Esophagus muscularis mucosa (tissue), 4 donors: ENCODE measurements around the gene CYP2W1. TPM values are rescaled to one million over a fixed set of nuclear protein-coding genes. Genes with fewer than 3 reads are reported as not detected.
A peak's percentile ranks its signal among the peaks of the same experiment; 100 is the strongest.

Experiments used
- DNase-seq: peaks from one replicate; pipeline ENCODE4 v3.0.0-alpha.2; 2017; ENCODE audit errors: extremely low spot score
- H3K27ac ChIP-seq, 4 donors: fragments of 200-600 bp; sonication (generic); replicated peaks in 1 of 4; 1 replicate in 3 of 4; 2 replicates in 1 of 4; pipeline ENCODE4 v1.5.1; 2016 to 2019; ENCODE audit warnings: mild to moderate bottlenecking in 1 of 4
- H3K27me3 ChIP-seq, 4 donors: fragments of 200-600 bp; sonication (generic); one replicate each; pipeline versions ENCODE4 v1.5.1 to v1.6.0; 2016 to 2019
- H3K36me3 ChIP-seq, 4 donors: fragments of 200-600 bp; sonication (generic); one replicate each; pipeline ENCODE4 v1.5.1; 2016 to 2019
- H3K4me1 ChIP-seq, 4 donors: fragments of 200-600 bp; sonication (generic); one replicate each; pipeline ENCODE4 v1.5.1; 2016 to 2019
- H3K4me3 ChIP-seq, 4 donors: fragments of 200-600 bp; sonication (generic); 1 replicate in 2 of 4; 2 replicates in 2 of 4; pipeline ENCODE4 v1.5.1; 2016 to 2019; ENCODE audit warnings: mild to moderate bottlenecking in 4 of 4, moderate library complexity in 1 of 4
- H3K9me3 ChIP-seq, 4 donors: fragments of 200-600 bp; sonication (generic); 1 replicate in 3 of 4; 2 replicates in 1 of 4; pipeline ENCODE4 v1.5.1; 2016 to 2019
- EP300 ChIP-seq: sonication (generic); formaldehyde crosslinking; IDR thresholded peaks from one replicate; pipeline ENCODE4 v1.6.1; 2017; ENCODE audit warnings: antibody characterized with exemption
- POLR2A ChIP-seq: fragments of 450-650 bp; IDR thresholded peaks from one replicate; pipeline ENCODE4 v1.6.1; 2017; ENCODE audit warnings: antibody characterized with exemption, moderate library complexity, mild to moderate bottlenecking, low read depth
- POLR2AphosphoS5 ChIP-seq, 2 donors: sonication (generic); formaldehyde crosslinking; IDR thresholded peaks; one replicate each; pipeline ENCODE4 v1.6.1; 2017; ENCODE audit warnings: antibody characterized with exemption in 2 of 2
- WGBS: methylation state at CpG from one replicate; pipeline ENCODE4 v1.1.5; 2018; 5-methylcytosine and 5-hydroxymethylcytosine counted together
- intact Hi-C: fragments of 100-400 bp; cut with DNase I; formaldehyde crosslinking; loops from one replicate; pipeline ENCODE4 v1.15.1; 2023
- total RNA-seq, 4 donors: library from RNA; depleted of rRNA; stranded (reverse); fragments of >200 nt; gene quantifications; one replicate each; pipeline versions ENCODE4 v1.1.0 to v1.2.1, GENCODE V29; 2016
- TF ChIP-seq, protein P1 (sequence below), 3 experiments: fragments of 200-600 bp in 2 of 3; fragments of 450-650 bp in 1 of 3; sonication (generic) in 2 of 3; IDR thresholded peaks; one replicate each; pipeline ENCODE4 v1.5.1; 2017 to 2019; ENCODE audit warnings: antibody characterized with exemption in 3 of 3, mild to moderate bottlenecking in 2 of 3, moderate library complexity in 1 of 3

The CYP2W1 gene
- total RNA-seq, 4 donors from 2014 or later = 0.23 to 0.66 TPM; not detected in 2

DNA sequence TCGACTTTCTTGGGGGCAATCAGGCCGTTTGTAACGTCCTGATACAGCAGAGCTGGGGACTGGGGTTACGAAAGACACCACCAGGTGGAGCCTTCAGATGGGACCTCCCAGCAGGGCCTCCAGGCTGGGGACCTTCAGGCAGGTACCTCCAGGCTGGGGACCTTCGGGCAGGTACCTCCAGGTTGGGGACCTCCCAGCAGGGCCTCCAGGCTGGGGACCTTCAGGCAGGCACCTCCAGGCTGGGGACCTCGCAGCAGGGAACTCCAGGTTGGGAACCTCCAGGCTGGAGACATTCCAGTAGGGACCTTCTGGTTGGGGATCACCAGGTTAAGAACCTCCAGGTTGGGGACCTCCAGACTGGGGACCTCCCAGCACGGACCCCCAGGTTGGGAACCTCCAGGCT is 37.9 kb downstream of the CYP2W1 start:
- DNase-seq = no peak
- Histone ChIP-seq H3K27ac (no peak overlapping the region), H3K27me3 (no peaks in the 10 kb centered on the region), H3K4me3 (no peak overlapping the region), H3K36me3 (peaks cover 0 to 73% (median 44%) of the 10 kb centered on the region in 4 donors), H3K9me3 (no peaks in the 10 kb centered on the region), H3K4me1 (peaks cover 0 to 46% (median 14%) of the 10 kb centered on the region in 4 donors)
- TF ChIP-seq, protein P1, sequence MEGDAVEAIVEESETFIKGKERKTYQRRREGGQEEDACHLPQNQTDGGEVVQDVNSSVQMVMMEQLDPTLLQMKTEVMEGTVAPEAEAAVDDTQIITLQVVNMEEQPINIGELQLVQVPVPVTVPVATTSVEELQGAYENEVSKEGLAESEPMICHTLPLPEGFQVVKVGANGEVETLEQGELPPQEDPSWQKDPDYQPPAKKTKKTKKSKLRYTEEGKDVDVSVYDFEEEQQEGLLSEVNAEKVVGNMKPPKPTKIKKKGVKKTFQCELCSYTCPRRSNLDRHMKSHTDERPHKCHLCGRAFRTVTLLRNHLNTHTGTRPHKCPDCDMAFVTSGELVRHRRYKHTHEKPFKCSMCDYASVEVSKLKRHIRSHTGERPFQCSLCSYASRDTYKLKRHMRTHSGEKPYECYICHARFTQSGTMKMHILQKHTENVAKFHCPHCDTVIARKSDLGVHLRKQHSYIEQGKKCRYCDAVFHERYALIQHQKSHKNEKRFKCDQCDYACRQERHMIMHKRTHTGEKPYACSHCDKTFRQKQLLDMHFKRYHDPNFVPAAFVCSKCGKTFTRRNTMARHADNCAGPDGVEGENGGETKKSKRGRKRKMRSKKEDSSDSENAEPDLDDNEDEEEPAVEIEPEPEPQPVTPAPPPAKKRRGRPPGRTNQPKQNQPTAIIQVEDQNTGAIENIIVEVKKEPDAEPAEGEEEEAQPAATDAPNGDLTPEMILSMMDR (IDR thresholded peaks at IDR 0.05) = peak in 1 of 3 experiments; percentile 30
- no peak for TF ChIP-seq POLR2AphosphoS5 (IDR thresholded peaks at IDR 0.05)
- intact Hi-C loops = no loop called here
- 85% methylated on average over 4 of the region's 7 CpGs for WGBS

DNA sequence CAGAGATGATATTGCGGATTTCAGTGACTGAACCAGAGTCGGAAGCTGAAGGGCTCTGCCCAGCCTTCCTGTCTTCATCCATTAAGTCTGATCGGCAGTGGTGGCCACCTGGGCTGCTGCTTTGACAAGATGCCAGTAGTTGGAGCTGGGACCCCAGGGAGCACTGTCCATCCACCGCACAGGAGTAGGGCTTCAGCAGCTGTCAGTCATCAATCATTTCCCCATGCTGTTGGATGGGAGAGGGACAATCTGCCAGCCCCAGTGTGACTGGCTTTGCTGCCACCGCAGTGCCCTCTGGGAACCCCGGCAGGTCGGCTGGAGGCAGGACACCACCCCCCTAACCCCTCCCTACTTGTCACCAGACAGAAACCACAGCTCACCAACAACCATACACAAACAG is 38.4 kb downstream of the CYP2W1 start:
- WGBS = 100% methylated on average over 2 of the region's 7 CpGs
- no peak for DNase-seq
- intact Hi-C loops = no loop called here

DNA sequence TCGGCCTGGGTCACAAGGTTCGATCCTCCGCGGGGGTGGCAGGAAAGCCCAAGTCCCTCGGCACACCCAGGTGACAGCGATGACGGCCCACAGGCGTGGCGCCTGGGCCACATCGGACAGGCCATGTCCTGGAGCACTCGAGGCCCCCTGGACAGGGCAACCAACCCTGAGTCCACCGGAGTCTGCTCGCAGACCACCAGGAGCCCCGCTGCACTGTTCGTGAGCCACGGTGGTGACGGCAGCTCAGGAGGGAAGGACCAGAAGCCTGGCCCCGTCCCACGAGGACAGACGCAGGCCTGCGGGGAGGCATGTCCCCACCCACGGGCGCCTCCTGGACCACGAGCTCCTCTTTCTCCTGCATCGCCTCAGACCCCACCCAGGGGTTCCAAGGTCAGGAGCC is 39.0 kb downstream of the CYP2W1 start:
- WGBS = 99% methylated on average over 13 of the region's 25 CpGs
- Histone ChIP-seq H3K9me3 (no peaks in the 10 kb centered on the region), H3K36me3 (peaks cover 0 to 80% (median 52%) of the 10 kb centered on the region in 4 donors), H3K27me3 (no peaks in the 10 kb centered on the region), H3K4me3 (no peak overlapping the region), H3K27ac (no peak overlapping the region), H3K4me1 (peaks cover 2 to 48% (median 24%) of the 10 kb centered on the region in 4 donors)
- no peak for TF ChIP-seq POLR2A
- TF ChIP-seq EP300 = no peak
- TF ChIP-seq, protein P1 (IDR thresholded peaks at IDR 0.05) = no peak
- TF ChIP-seq POLR2AphosphoS5 (IDR thresholded peaks at IDR 0.05) = no peak
- DNase-seq = no peak
- intact Hi-C loops = no loop called here

More for the DNA sequence above, 38.4 kb downstream of the CYP2W1 start:
- Histone ChIP-seq H3K27ac (no peak overlapping the region), H3K4me3 (no peak overlapping the region), H3K27me3 (no peaks in the 10 kb centered on the region), H3K36me3 (peaks cover 0 to 78% (median 49%) of the 10 kb centered on the region in 4 donors), H3K9me3 (no peaks in the 10 kb centered on the region), H3K4me1 (peaks cover 0 to 48% (median 19%) of the 10 kb centered on the region in 4 donors)
- TF ChIP-seq POLR2A (no peak), EP300 (no peak), POLR2AphosphoS5 (IDR thresholded peaks at IDR 0.05) (no peak)
- TF ChIP-seq, protein P1 (IDR thresholded peaks at IDR 0.05) = no peak

DNA sequence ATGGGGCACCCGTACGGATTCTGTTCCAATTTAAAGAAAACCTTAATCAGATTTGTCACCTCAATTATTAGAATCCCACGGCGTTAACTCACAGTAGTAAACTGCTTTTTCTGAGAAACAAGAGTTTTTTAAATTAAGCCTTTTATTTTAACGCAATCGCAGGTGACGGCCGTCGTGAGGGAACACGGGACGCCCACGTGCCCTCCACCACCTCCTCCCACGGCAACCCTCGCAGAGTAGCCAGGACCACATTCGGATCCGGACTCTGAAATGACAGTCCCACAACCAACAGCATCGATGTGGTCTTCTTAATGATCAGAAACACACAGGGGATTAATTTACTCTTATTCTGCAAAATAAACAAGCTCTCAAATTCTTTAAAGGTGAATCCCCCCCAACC is 39.4 kb downstream of the CYP2W1 start:
- no peak overlapping the region for H3K27ac ChIP-seq
- H3K36me3 ChIP-seq = peaks cover 0 to 76% (median 50%) of the 10 kb centered on the region in 4 donors
- peaks cover 6 to 48% (median 29%) of the 10 kb centered on the region in 4 donors for H3K4me1 ChIP-seq
- 94% methylated on average over 17 of the region's 17 CpGs for WGBS
- intact Hi-C loops = no loop called here
- no peak for DNase-seq
- TF ChIP-seq POLR2AphosphoS5 (IDR thresholded peaks at IDR 0.05) (no peak), POLR2A (no peak), EP300 (no peak)
- TF ChIP-seq, protein P1 (IDR thresholded peaks at IDR 0.05) = no peak
- no peaks in the 10 kb centered on the region for H3K27me3 ChIP-seq
- no peak overlapping the region for H3K4me3 ChIP-seq
- H3K9me3 ChIP-seq = no peaks in the 10 kb centered on the region
